22Rv1 (cell line): Measurements from ENCODE around the gene MPDU1.
A peak's percentile ranks its signal among the peaks of the same experiment; 100 is the strongest.

Experiments
- H3K27ac ChIP-seq: fragments of 450-650 bp; 2 replicates; pipeline ENCODE4 v1.5.1; 2017
- CTCF ChIP-seq: fragments of 450-650 bp; IDR thresholded peaks from 2 replicates; pipeline ENCODE4 v1.5.1; 2017; ENCODE audit warnings: mild to moderate bottlenecking
- ZFX ChIP-seq: fragments of 450-650 bp; IDR thresholded peaks from 2 replicates; pipeline ENCODE4 v1.6.1; 2017; ENCODE audit warnings: antibody characterized with exemption, borderline replicate concordance

Gene MPDU1

GRCh38 chr17:7626307-7626706, 42.7 kb downstream of the MPDU1 start:
- no peak overlapping the region for H3K27ac ChIP-seq

GRCh38 chr17:7626956-7627249, 43.3 kb downstream of the MPDU1 start:
- H3K27ac ChIP-seq: peak overlapping the region; percentile 67

More at GRCh38 chr17:7626307-7626706, 42.7 kb downstream of the MPDU1 start:
- TF ChIP-seq ZFX: no peak
- no peak for TF ChIP-seq CTCF

DNA sequence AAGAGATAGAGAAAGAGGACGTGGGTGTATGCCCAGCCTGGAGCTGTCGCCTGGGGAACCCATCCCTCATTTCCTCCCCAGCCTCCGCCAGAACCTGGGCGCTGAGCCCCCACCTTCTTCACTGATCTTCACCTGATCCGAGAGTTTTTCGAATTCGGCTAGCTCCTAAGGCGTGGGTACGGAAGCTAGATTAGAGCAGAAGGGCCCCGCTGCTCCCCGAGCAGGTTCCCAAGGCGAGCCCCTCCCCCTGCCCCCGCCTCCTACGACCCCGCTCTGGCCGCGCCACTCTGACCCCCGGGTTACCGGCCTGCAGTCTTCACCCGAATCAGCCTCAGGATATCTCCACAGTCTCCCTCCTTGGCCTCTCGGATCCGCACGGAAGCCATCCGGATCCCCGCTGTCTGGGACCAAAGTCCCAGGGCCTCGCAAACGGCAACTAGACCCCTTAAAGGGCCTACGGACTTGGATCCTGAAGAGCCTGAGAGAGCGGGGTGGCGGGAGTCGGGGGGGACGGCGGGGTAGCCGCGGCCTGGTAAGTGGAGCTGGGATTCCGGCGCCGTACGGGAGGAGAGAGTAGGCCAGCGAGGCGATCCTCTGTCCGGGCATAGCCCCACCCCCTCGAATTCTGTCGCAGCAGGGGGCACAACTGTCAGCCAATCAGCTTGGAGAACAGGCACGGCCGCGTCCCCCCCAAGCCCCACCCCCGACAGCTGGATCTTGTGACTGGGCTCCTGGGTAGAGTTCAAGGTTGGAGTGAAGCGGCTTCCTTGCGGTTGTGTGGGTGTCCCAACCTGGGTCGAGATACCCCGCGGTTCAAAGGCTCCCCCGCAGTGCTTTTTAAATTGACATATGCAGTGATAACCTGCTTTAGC, 43.8 kb downstream of the MPDU1 start, which contains the start of gene SAT2:
Gene SAT2 (minus strand): TSS at position 572 of the 872 bp plus-strand sequence. CDS start 186 bp downstream, at position 386.
- TF ChIP-seq ZFX (no peak), CTCF (no peak)
- peak within 1 kb of the TSS; percentile 67 for H3K27ac ChIP-seq

More at GRCh38 chr17:7626956-7627249, 43.3 kb downstream of the MPDU1 start:
- no peak for TF ChIP-seq ZFX
- TF ChIP-seq CTCF: no peak

DNA sequence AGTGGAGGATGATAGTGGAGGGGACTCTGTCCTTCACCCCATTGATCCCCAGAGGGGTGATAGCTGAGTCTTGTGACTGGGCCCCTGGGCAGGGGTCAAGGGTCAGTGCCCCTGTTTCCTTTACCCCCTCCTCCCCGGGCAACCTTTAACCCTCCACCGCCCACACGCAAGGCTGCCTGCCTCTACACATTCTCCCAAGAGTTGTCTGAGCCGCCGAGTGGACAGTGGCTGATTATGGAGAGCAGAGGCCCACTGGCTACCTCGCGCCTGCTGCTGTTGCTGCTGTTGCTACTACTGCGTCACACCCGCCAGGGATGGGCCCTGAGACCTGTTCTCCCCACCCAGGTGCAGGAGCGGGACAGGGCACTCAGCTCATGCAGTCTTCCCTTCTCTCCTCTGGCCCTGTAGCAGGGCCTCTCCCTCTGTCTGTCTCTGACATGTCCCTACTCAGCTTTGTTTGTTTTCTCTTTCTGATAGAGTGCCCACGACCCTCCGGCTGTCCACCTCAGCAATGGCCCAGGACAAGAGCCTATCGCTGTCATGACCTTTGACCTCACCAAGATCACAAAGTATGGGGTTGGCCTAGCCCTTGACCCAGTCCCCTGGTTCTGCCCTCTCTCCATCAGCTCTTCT, 46.4 kb downstream of the MPDU1 start, which contains the start of gene SHBG:
Gene SHBG (plus strand): TSS at position 197 of the 633 bp plus-strand sequence. CDS start 38 bp downstream, at position 235.
- TF ChIP-seq ZFX (no peak), CTCF (no peak)
- no peak within 1 kb of the TSS for H3K27ac ChIP-seq

DNA sequence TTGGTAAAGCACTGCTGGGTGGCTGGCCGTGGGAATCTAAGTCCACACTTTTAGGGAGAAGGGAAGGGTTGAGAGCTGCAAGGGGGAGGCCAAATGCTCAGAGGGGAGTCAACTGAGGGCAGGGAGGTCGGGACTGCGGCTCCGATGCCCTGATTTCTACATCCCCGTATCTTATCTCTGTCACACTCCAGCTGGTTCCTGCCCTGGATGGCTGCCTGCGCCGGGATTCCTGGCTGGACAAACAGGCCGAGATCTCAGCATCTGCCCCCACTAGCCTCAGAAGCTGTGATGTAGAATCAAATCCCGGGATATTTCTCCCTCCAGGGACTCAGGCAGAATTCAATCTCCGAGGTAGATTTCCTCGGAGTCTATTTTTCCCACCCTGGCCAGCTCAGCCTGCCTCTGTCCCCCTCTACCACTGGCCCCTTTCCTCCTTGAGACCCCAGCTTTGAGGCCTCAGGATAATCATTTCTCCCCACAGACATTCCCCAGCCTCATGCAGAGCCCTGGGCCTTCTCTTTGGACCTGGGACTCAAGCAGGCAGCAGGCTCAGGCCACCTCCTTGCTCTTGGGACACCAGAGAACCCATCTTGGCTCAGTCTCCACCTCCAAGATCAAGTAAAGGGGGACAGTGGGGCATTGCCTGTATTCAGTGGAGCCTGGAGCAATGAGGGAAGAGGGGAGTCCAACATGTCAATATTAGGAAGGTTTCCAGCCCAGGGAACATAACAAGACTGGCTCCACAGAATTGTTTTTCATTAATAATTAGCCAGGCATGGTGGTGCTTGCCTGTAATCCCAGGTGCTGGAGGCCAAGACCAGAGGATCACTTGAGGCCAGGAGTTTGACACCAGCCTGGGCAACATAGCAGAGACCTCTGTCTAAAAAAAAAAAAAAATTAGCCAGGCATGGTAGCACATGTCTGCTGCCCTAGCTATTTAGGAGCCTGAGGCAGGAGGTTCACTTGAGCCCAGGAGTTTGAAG, 48.0 kb downstream of the MPDU1 start:
- no peak for TF ChIP-seq CTCF
- no peak overlapping the region for H3K27ac ChIP-seq

- TF ChIP-seq CTCF (peak; percentile 78), ZFX (no peak)
- no peak overlapping the region for H3K27ac ChIP-seq
Observed at GRCh38 chr17:7632492-7632894, 48.8 kb downstream of the MPDU1 start.
